ENCODE measurements around the gene MLXIP. TPM values are rescaled to one million over a fixed set of nuclear protein-coding genes. Genes with fewer than 3 reads are reported as not detected.

MLXIP gene
- total RNA-seq, 1 donor from 2014 or later, result 54.5 TPM

- H3K27ac Mint-ChIP-seq (ENCODE audit: unreplicated experiment), result no peak overlapping the region
- H3K4me3 Mint-ChIP-seq (ENCODE audit: unreplicated experiment), result no peak overlapping the region
- DNase-seq (ENCODE audit: extremely low spot score, unreplicated experiment), result no peak
- no peaks in the 10 kb centered on the region for H3K27me3 Mint-ChIP-seq (ENCODE audit: unreplicated experiment)
- peaks cover 24% of the 10 kb centered on the region for H3K36me3 Mint-ChIP-seq (ENCODE audit: unreplicated experiment)
- no peaks in the 10 kb centered on the region for H3K9me3 Mint-ChIP-seq (ENCODE audit: unreplicated experiment)
- H3K4me1 Mint-ChIP-seq (ENCODE audit: unreplicated experiment), result no peaks in the 10 kb centered on the region
- TF ChIP-seq CTCF (IDR thresholded peaks at IDR 0.05), result no peak
Measured at GRCh38 chr12:122138181-122138580, 59.6 kb downstream of the MLXIP start.

GRCh38 chr12:122138616-122139015 lies 60.1 kb downstream of the MLXIP start:
- Mint-ChIP-seq H3K36me3 (ENCODE audit: unreplicated experiment) (peaks cover 20% of the 10 kb centered on the region), H3K9me3 (ENCODE audit: unreplicated experiment) (no peaks in the 10 kb centered on the region), H3K4me1 (ENCODE audit: unreplicated experiment) (no peaks in the 10 kb centered on the region)

GRCh38 chr12:122139266-122139665 lies 60.7 kb downstream of the MLXIP start:
- Mint-ChIP-seq H3K4me1 (ENCODE audit: unreplicated experiment) (no peaks in the 10 kb centered on the region), H3K4me3 (ENCODE audit: unreplicated experiment) (no peak overlapping the region), H3K36me3 (ENCODE audit: unreplicated experiment) (peaks cover 16% of the 10 kb centered on the region), H3K27me3 (ENCODE audit: unreplicated experiment) (no peaks in the 10 kb centered on the region), H3K9me3 (ENCODE audit: unreplicated experiment) (no peaks in the 10 kb centered on the region), H3K27ac (ENCODE audit: unreplicated experiment) (no peak overlapping the region)
- no peak for TF ChIP-seq CTCF (IDR thresholded peaks at IDR 0.05)
- no peak for DNase-seq (ENCODE audit: extremely low spot score, unreplicated experiment)

More at GRCh38 chr12:122138616-122139015, 60.1 kb downstream of the MLXIP start:
- no peaks in the 10 kb centered on the region for H3K27me3 Mint-ChIP-seq (ENCODE audit: unreplicated experiment)
- DNase-seq (ENCODE audit: extremely low spot score, unreplicated experiment), result no peak
- peak overlapping the region; percentile 10 for H3K27ac Mint-ChIP-seq (ENCODE audit: unreplicated experiment)
- no peak overlapping the region for H3K4me3 Mint-ChIP-seq (ENCODE audit: unreplicated experiment)
- TF ChIP-seq CTCF (IDR thresholded peaks at IDR 0.05), result no peak

- H3K27ac Mint-ChIP-seq (ENCODE audit: unreplicated experiment), result no peak overlapping the region
- peaks cover 14% of the 10 kb centered on the region for H3K36me3 Mint-ChIP-seq (ENCODE audit: unreplicated experiment)
- H3K4me1 Mint-ChIP-seq (ENCODE audit: unreplicated experiment), result no peaks in the 10 kb centered on the region
- no peaks in the 10 kb centered on the region for H3K9me3 Mint-ChIP-seq (ENCODE audit: unreplicated experiment)
- H3K4me3 Mint-ChIP-seq (ENCODE audit: unreplicated experiment), result no peak overlapping the region
- no peaks in the 10 kb centered on the region for H3K27me3 Mint-ChIP-seq (ENCODE audit: unreplicated experiment)
- TF ChIP-seq CTCF (IDR thresholded peaks at IDR 0.05), result no peak
- no peak for DNase-seq (ENCODE audit: extremely low spot score, unreplicated experiment)
Measured at GRCh38 chr12:122139941-122140340, 61.4 kb downstream of the MLXIP start.

- H3K27ac Mint-ChIP-seq (ENCODE audit: unreplicated experiment), result no peak overlapping the region
- H3K4me3 Mint-ChIP-seq (ENCODE audit: unreplicated experiment), result no peak overlapping the region
- no peak for DNase-seq (ENCODE audit: extremely low spot score, unreplicated experiment)
- no peak for TF ChIP-seq CTCF (IDR thresholded peaks at IDR 0.05)
- no peaks in the 10 kb centered on the region for H3K9me3 Mint-ChIP-seq (ENCODE audit: unreplicated experiment)
- H3K36me3 Mint-ChIP-seq (ENCODE audit: unreplicated experiment), result peaks cover 8% of the 10 kb centered on the region
- H3K27me3 Mint-ChIP-seq (ENCODE audit: unreplicated experiment), result no peaks in the 10 kb centered on the region
- H3K4me1 Mint-ChIP-seq (ENCODE audit: unreplicated experiment), result no peaks in the 10 kb centered on the region
Measured at GRCh38 chr12:122140467-122141257, 62.1 kb downstream of the MLXIP start.
